Activated T-helper 2 cell treated with anti-CD3 and anti-CD28 coated beads, Interferon-gamma antibody, Interleukin-2, Interleukin-4, amounts not matched to agents 10 μg/mL and 5 μg/mL and 100 μg/mL, durations not matched to agents 14 hours and 24 hours and 36 hours (primary cell): ENCODE results near the gene NEK2. TPM values are rescaled to one million over a fixed set of nuclear protein-coding genes. Genes with fewer than 3 reads are reported as not detected.
A peak's percentile ranks its signal among the peaks of the same experiment; 100 is the strongest.
"Not testable (repeated sequence)": the region's sequence is repeated elsewhere in the genome, so short reads cannot be mapped to it uniquely, and the experiment has no call there.

Experiments
- DNase-seq: peaks from one replicate; pipeline ENCODE4 v3.0.0; 2021; ENCODE audit warnings: low spot score
- H3K27ac Mint-ChIP-seq: one replicate; pipeline ENCODE4 v1.8.0; 2021; ENCODE audit warnings: mixed read lengths
- H3K27me3 Mint-ChIP-seq: one replicate; pipeline ENCODE4 v1.8.0; 2021; ENCODE audit warnings: low read depth, mixed read lengths
- H3K36me3 Mint-ChIP-seq: one replicate; pipeline ENCODE4 v1.8.0; 2021; ENCODE audit warnings: low read depth, mixed read lengths
- H3K4me1 Mint-ChIP-seq: one replicate; pipeline ENCODE4 v1.8.0; 2021; ENCODE audit warnings: low read depth, mixed read lengths
- H3K4me3 Mint-ChIP-seq: one replicate; pipeline ENCODE4 v1.8.0; 2021; ENCODE audit warnings: low read depth, mild to moderate bottlenecking, moderate library complexity, mixed read lengths
- H3K9me3 Mint-ChIP-seq: one replicate; pipeline ENCODE4 v1.8.0; 2021; ENCODE audit warnings: mixed read lengths
- intact Hi-C: fragments of 100-400 bp; cut with micrococcal nuclease; formaldehyde crosslinking; loops from one replicate; pipeline ENCODE4 v1.15.1; 2023
- total RNA-seq: library from RNA; stranded (reverse); gene quantifications from 2 replicates; pipeline ENCODE4 v1.2.3, GENCODE V29; 2022

The NEK2 gene
- total RNA-seq, 1 donor from 2014 or later, result 24.1 TPM

- Mint-ChIP-seq H3K4me3 (no peak overlapping the region), H3K9me3 (no peaks in the 10 kb centered on the region), H3K27me3 (peaks cover 13% of the 10 kb centered on the region), H3K36me3 (no peaks in the 10 kb centered on the region), H3K4me1 (no peaks in the 10 kb centered on the region), H3K27ac (no peak overlapping the region)
- no peak for DNase-seq
- intact Hi-C loops, result no loop called here
Observed at GRCh38 chr1:211705467-211706091, 30.2 kb upstream of the NEK2 start.

GRCh38 chr1:211704543-211704942, 29.1 kb upstream of the NEK2 start:
- Mint-ChIP-seq H3K4me1 (no peaks in the 10 kb centered on the region), H3K27ac (no peak overlapping the region), H3K36me3 (no peaks in the 10 kb centered on the region), H3K4me3 (no peak overlapping the region), H3K27me3 (peaks cover 24% of the 10 kb centered on the region), H3K9me3 (no peaks in the 10 kb centered on the region)
- no peak for DNase-seq
- intact Hi-C loops, result no loop called here

GRCh38 chr1:211703812-211704537, 28.6 kb upstream of the NEK2 start:
- intact Hi-C loops, result no loop called here

GRCh38 chr1:211701733-211702132, 26.3 kb upstream of the NEK2 start:
- no peak for DNase-seq
- peaks cover 28% of the 10 kb centered on the region for H3K27me3 Mint-ChIP-seq
- H3K27ac Mint-ChIP-seq, result no peak overlapping the region
- no peaks in the 10 kb centered on the region for H3K36me3 Mint-ChIP-seq
- intact Hi-C loops, result no loop called here
- no peak overlapping the region for H3K4me3 Mint-ChIP-seq
- H3K4me1 Mint-ChIP-seq, result peaks cover 1% of the 10 kb centered on the region
- no peaks in the 10 kb centered on the region for H3K9me3 Mint-ChIP-seq

More at GRCh38 chr1:211703812-211704537, 28.6 kb upstream of the NEK2 start:
- no peak overlapping the region for H3K27ac Mint-ChIP-seq
- no peaks in the 10 kb centered on the region for H3K4me1 Mint-ChIP-seq
- peaks cover 28% of the 10 kb centered on the region for H3K27me3 Mint-ChIP-seq
- H3K9me3 Mint-ChIP-seq, result no peaks in the 10 kb centered on the region
- no peaks in the 10 kb centered on the region for H3K36me3 Mint-ChIP-seq
- H3K4me3 Mint-ChIP-seq, result no peak overlapping the region
- DNase-seq, result no peak

- H3K4me1 Mint-ChIP-seq, result peaks cover 10% of the 10 kb centered on the region
- H3K9me3 Mint-ChIP-seq, result peaks cover 1% of the 10 kb centered on the region
- H3K36me3 Mint-ChIP-seq, result no peaks in the 10 kb centered on the region
- intact Hi-C loops, result loop anchor here (2.0 to 5.0 kb wide), 2 partner anchors 18 to 238 kb away; no protein-coding TSS in a partner anchor
- DNase-seq, result no peak
- H3K27ac Mint-ChIP-seq, result no peak overlapping the region
- no peak overlapping the region for H3K4me3 Mint-ChIP-seq
- H3K27me3 Mint-ChIP-seq, result peaks cover 28% of the 10 kb centered on the region
Observed at GRCh38 chr1:211699059-211699458, 23.6 kb upstream of the NEK2 start.

- Mint-ChIP-seq H3K4me1 (peaks cover 12% of the 10 kb centered on the region), H3K27me3 (peaks cover 26% of the 10 kb centered on the region), H3K36me3 (no peaks in the 10 kb centered on the region), H3K4me3 (no peak overlapping the region), H3K9me3 (peaks cover 5% of the 10 kb centered on the region), H3K27ac (no peak overlapping the region)
- peak; percentile 74 for DNase-seq
- intact Hi-C loops, result loop anchor here (1.0 to 5.0 kb wide), 4 partner anchors 18 to 337 kb away; partner anchors contain the start of genes DTL, INTS7 and LPGAT1
Observed at GRCh38 chr1:211698161-211699026, 23.0 kb upstream of the NEK2 start.

- H3K9me3 Mint-ChIP-seq, result peaks cover 5% of the 10 kb centered on the region
- DNase-seq, result no peak
- H3K4me1 Mint-ChIP-seq, result peaks cover 12% of the 10 kb centered on the region
- H3K36me3 Mint-ChIP-seq, result no peaks in the 10 kb centered on the region
- no peak overlapping the region for H3K27ac Mint-ChIP-seq
- peaks cover 23% of the 10 kb centered on the region for H3K27me3 Mint-ChIP-seq
- intact Hi-C loops, result loop anchor here (5.0 kb wide), 1 partner anchor 240 kb away; no protein-coding TSS in a partner anchor
- H3K4me3 Mint-ChIP-seq, result no peak overlapping the region
Observed at GRCh38 chr1:211697356-211697755, 21.9 kb upstream of the NEK2 start.

DNA sequence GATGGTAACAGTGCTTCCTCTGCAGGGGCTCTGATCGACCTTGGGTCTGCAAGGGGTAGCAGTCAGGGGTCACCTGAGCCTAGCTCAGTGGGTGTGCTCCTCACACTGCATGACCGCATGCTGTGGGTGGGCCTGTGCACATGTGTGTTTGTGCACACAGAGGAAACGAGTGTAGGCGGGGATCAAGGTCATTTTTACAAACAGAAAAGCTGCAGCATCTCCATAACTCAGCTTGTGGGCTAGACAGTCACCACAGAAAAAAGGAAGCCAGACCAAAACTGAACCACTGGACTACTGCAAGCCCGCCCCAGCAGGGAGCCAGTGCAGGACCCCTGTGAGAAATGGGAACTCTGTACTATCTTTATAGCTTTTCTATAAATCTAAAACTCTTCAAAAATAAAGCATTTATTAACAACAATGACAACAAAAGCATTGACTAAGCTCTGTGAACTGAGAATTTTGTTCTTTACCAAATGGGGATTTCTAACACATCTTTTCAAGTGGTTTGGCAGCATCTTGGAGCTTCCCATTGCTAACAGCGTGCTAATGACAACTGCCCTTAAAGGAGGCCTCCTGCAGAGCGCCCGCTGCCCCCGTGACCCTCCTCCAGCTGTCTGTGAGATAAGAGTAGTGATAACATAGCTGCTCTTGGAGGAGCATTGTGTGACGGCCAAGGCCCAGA, 19.9 kb upstream of the NEK2 start:
- intact Hi-C loops, result loop anchor here (5.0 kb wide), 1 partner anchor 242 kb away; no protein-coding TSS in a partner anchor
- Mint-ChIP-seq H3K4me3 (no peak overlapping the region), H3K9me3 (peaks cover 5% of the 10 kb centered on the region), H3K27ac (no peak overlapping the region), H3K4me1 (peaks cover 12% of the 10 kb centered on the region), H3K27me3 (peaks cover 13% of the 10 kb centered on the region), H3K36me3 (no peaks in the 10 kb centered on the region)
- DNase-seq, result no peak

DNA sequence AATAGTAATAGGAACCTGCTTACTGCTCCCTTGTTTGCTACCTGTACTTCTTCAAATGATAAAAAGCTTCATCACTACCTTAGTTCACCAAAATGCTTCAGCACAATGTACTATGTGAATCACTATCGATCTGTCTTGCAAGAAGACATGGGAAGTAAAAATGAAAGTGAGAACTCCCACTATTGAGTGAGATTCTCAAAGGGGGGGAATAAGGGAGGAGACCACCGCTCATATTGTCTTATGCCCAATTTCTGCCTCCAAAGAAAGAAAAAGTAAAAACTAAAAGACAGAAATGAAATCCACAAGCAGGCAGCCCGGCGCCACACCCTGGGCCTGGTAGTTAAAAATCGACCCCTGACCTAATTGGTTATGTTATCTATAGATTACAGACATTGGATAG, 18.5 kb upstream of the NEK2 start:
- H3K27me3 Mint-ChIP-seq, H3K27ac Mint-ChIP-seq, H3K36me3 Mint-ChIP-seq, H3K4me3 Mint-ChIP-seq, intact Hi-C loops, DNase-seq, H3K9me3 Mint-ChIP-seq: not testable (repeated sequence)
- peaks cover 12% of the 10 kb centered on the region for H3K4me1 Mint-ChIP-seq

DNA sequence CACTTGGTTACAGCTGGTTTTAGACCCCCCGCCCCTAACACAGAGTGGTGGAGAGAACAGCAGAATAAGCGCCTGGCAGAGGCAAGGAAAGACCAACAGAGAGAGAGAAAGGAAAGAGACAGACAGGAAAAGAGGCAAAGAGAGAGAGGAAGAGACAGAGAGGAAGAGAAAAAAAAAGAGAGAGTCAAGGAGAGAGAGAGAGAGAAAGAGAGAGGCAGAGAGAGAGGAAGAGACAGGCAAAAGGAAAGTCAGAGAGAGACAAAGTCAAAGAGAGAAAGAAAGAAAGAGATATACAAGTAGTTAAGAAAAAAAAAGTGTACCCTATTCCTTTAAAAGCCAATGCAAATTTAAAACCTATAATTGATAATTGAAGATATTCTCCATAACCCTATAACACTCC, 13.0 kb upstream of the NEK2 start:
- peaks cover 15% of the 10 kb centered on the region for H3K4me1 Mint-ChIP-seq
- peaks cover 11% of the 10 kb centered on the region for H3K27me3 Mint-ChIP-seq
- no peaks in the 10 kb centered on the region for H3K9me3 Mint-ChIP-seq
- intact Hi-C loops, result no loop called here
- H3K36me3 Mint-ChIP-seq, result no peaks in the 10 kb centered on the region
- DNase-seq, result no peak
- H3K27ac Mint-ChIP-seq, result no peak overlapping the region
- no peak overlapping the region for H3K4me3 Mint-ChIP-seq

DNA sequence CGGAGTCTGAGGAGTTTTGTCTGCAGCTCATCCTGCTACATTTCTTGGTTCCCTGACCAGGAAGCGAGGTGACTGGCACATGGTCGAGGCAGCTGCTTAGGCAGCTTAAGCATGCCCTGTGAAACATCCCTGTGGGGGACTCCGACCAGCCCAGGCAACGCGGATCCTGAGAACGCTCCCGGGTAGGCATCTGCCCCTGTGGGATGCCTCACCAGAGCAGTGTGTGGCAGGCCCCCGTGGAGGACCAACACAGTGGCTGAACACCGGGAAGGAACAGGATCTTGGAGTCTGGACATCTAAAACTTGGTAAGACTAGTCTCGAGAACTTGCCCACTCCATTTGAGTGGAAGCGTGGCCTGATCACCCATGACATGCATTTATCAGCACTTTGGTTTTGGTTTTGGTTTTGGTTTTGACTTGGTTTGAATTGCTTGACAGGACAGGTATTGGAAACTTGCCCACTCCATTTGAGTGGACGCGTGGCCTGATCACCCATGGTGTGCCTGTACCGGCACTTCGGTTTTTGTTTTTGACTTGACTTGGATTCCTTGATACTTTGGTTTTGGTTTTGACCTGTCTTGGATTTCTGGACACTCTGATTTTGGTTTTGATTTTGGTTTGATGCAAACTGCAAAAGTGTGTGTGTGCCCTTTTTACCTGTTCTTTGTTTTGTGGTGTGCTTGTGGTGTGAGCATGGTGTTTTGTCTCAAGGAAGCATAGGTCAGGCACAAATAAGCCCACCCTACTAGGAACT, 12.2 kb upstream of the NEK2 start:
- peaks cover 11% of the 10 kb centered on the region for H3K27me3 Mint-ChIP-seq
- H3K36me3 Mint-ChIP-seq, result no peaks in the 10 kb centered on the region
- no peak overlapping the region for H3K4me3 Mint-ChIP-seq
- no peaks in the 10 kb centered on the region for H3K9me3 Mint-ChIP-seq
- no peak for DNase-seq
- intact Hi-C loops, result no loop called here
- H3K4me1 Mint-ChIP-seq, result peaks cover 15% of the 10 kb centered on the region
- no peak overlapping the region for H3K27ac Mint-ChIP-seq

- Mint-ChIP-seq H3K4me1 (peaks cover 19% of the 10 kb centered on the region), H3K9me3 (no peaks in the 10 kb centered on the region), H3K36me3 (no peaks in the 10 kb centered on the region), H3K27me3 (peaks cover 11% of the 10 kb centered on the region), H3K27ac (no peak overlapping the region), H3K4me3 (no peak overlapping the region)
- no peak for DNase-seq
- intact Hi-C loops, result no loop called here
Observed at GRCh38 chr1:211685823-211686222, 10.4 kb upstream of the NEK2 start.
